Activated naive CD4-positive, alpha-beta T cell treated with anti-CD3 and anti-CD28 coated beads, Interleukin-2, amount 50 U/mL, for 24 hours (primary cell): ENCODE data around the gene R3HDM2.
"Not testable (repeated sequence)": the region's sequence is repeated elsewhere in the genome, so short reads cannot be mapped to it uniquely, and the experiment has no call there.

Experiments used
- H3K27ac Mint-ChIP-seq: one replicate; pipeline ENCODE4 v1.8.0; 2021; ENCODE audit warnings: mild to moderate bottlenecking, mixed read lengths
- H3K27me3 Mint-ChIP-seq: one replicate; pipeline ENCODE4 v1.8.0; 2021; ENCODE audit warnings: mixed read lengths
- H3K36me3 Mint-ChIP-seq: one replicate; pipeline ENCODE4 v1.8.0; 2021; ENCODE audit warnings: mixed read lengths
- H3K4me1 Mint-ChIP-seq: one replicate; pipeline ENCODE4 v1.8.0; 2021; ENCODE audit warnings: mixed read lengths
- H3K4me3 Mint-ChIP-seq: one replicate; pipeline ENCODE4 v1.8.0; 2021; ENCODE audit warnings: mild to moderate bottlenecking, mixed read lengths
- H3K9me3 Mint-ChIP-seq: one replicate; pipeline ENCODE4 v1.8.0; 2021; ENCODE audit warnings: mixed read lengths

The R3HDM2 gene

DNA sequence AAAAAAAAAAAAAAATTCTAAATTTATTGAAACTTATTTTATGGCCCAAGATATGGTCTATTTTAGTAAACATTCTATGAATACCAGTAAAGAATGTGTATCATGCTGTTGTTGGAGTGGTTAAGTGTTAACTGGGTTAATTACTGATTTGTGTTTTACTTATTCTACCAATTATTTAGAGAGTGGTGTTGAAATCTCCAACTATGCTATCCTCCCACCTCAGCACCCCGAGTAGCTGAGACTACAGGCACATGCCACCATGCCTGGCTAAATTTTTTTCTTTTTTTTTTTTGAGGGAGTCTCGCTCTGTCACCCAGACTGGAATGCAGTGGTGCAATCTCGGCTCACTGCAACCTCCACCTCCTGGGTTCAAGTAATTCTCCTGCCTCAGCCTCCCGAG, 72.2 kb downstream of the R3HDM2 start:
- no peaks in the 10 kb centered on the region for H3K9me3 Mint-ChIP-seq
- H3K27ac Mint-ChIP-seq: no peak overlapping the region
- H3K36me3 Mint-ChIP-seq: peaks cover 8% of the 10 kb centered on the region
- peaks cover 3% of the 10 kb centered on the region for H3K4me1 Mint-ChIP-seq
- no peaks in the 10 kb centered on the region for H3K27me3 Mint-ChIP-seq
- no peak overlapping the region for H3K4me3 Mint-ChIP-seq

DNA sequence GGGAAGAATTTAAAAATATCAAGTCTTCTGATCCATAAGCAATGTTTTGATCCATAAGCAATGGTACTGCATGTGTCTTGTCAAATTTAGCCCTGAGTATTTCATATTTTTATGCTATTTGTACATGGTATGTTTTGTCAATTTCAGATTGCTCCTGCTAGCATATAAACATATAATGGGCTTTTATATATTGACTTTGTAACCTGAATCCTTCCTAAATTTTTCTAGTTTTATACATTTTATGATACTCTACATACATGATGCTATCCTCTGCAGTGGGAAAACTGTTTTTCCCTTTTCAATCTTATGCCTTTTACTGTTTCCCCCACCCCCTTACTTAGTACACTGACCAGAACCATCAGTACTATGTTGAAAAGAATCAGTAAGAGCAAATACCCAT, 75.1 kb downstream of the R3HDM2 start:
- no peak overlapping the region for H3K27ac Mint-ChIP-seq
- H3K9me3 Mint-ChIP-seq: no peaks in the 10 kb centered on the region

GRCh38 chr12:57352166-57352565, 78.7 kb downstream of the R3HDM2 start:
- Mint-ChIP-seq H3K4me1 (peaks cover 9% of the 10 kb centered on the region), H3K4me3 (no peak overlapping the region), H3K36me3 (peaks cover 16% of the 10 kb centered on the region), H3K9me3 (no peaks in the 10 kb centered on the region), H3K27me3 (no peaks in the 10 kb centered on the region), H3K27ac (no peak overlapping the region)

More for the DNA sequence above, 75.1 kb downstream of the R3HDM2 start:
- H3K27me3 Mint-ChIP-seq: no peaks in the 10 kb centered on the region
- H3K4me1 Mint-ChIP-seq: peaks cover 6% of the 10 kb centered on the region
- peaks cover 8% of the 10 kb centered on the region for H3K36me3 Mint-ChIP-seq
- no peak overlapping the region for H3K4me3 Mint-ChIP-seq

GRCh38 chr12:57347284-57347683, 83.6 kb downstream of the R3HDM2 start:
- H3K27ac Mint-ChIP-seq: peak overlapping the region; percentile 82
- no peaks in the 10 kb centered on the region for H3K27me3 Mint-ChIP-seq
- H3K9me3 Mint-ChIP-seq: no peaks in the 10 kb centered on the region
- no peak overlapping the region for H3K4me3 Mint-ChIP-seq
- peaks cover 22% of the 10 kb centered on the region for H3K36me3 Mint-ChIP-seq
- peaks cover 31% of the 10 kb centered on the region for H3K4me1 Mint-ChIP-seq

DNA sequence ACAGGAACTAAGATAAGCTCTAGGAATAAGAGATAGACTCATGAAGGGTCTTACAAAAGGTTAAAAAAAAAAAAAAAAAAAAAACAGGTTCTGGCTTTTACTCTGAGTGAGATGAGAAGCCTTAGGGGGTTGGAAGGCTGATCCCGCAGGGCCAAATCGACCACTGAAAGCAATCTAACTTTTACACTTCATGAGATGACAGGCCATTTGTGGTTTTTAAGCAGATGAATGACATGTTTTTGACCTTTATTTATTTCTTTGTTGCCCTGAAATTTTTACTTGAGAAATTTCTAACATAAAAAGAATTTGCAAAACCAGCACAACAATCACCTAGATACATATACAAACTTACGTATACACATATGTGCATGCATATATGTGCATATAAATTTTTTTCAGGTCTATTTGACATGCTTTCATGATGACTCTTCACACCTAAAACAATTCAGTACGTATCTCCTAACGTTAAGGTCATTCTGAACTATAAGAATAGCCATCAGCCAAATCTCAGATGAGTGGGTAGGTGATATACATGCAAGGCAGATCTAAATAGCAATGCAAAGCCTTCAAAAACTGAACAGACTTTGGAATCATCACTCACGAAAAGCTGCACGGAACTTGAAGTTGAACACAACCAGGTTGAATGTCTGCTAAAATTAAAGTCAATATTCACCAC, 87.0 kb downstream of the R3HDM2 start:
- peaks cover 43% of the 10 kb centered on the region for H3K4me1 Mint-ChIP-seq
- H3K27ac Mint-ChIP-seq: peak overlapping the region; percentile 88
- peaks cover 22% of the 10 kb centered on the region for H3K36me3 Mint-ChIP-seq
- H3K9me3 Mint-ChIP-seq: no peaks in the 10 kb centered on the region
- H3K27me3 Mint-ChIP-seq: no peaks in the 10 kb centered on the region
- no peak overlapping the region for H3K4me3 Mint-ChIP-seq

DNA sequence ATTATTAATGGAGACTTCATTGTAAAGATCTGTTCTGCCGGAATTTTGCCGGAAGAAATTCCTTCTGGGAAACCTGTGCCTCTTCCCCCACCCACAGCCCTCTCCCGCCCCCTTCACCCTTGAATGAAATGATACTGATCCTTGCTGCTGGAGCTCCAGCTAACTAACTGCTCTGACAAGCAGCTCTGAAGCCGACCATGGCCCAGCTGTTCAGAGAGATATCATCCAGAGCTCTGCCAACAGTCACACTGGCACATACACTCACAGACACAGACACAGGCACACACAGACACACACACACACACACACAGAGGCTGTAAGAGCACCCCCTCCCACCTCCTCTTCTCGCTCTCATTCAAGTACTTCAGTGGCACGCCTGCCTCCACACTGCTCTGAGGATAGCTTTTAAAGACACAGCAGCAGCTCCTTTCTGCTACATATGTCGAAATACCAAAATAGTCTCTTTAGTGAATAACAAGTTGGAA, 88.6 kb downstream of the R3HDM2 start:
- peaks cover 41% of the 10 kb centered on the region for H3K4me1 Mint-ChIP-seq
- peaks cover 18% of the 10 kb centered on the region for H3K36me3 Mint-ChIP-seq
- H3K9me3 Mint-ChIP-seq: no peaks in the 10 kb centered on the region
- peak overlapping the region; percentile 77 for H3K27ac Mint-ChIP-seq
- no peaks in the 10 kb centered on the region for H3K27me3 Mint-ChIP-seq
- H3K4me3 Mint-ChIP-seq: no peak overlapping the region

DNA sequence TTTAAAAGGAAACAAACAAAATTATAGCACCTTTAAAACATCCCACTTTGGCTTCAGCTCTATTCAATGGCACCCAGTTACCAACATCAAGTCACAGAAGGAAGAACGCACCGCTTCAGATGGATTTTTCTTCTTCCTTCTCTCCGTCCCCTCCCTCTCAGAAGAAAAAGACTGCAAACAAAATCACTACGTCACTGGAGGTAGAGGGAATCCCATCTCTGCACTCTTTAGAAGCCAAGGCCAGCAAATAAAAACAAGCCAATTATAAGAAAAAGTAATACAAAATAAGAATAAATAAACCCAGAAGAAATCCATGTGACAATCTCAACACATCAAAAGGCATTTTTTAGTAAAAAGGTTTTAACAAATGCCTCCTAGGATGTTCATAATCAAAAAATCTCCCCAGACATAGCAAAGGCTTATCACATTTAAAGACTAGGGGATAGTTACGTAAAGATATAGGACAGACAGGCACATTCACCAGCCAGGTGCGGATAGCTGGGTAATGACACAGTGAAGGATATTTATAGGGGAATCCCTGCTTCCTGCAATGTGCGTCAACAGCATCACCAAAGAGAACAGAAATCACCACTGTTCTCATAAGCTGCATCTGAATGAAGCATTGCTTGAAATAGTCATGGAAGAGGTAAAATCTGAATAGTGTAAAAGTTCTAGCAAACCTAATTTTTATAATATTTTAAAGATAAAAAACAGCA, 89.4 kb downstream of the R3HDM2 start:
- no peaks in the 10 kb centered on the region for H3K9me3 Mint-ChIP-seq
- H3K36me3 Mint-ChIP-seq: peaks cover 16% of the 10 kb centered on the region
- H3K27ac Mint-ChIP-seq: no peak overlapping the region
- no peak overlapping the region for H3K4me3 Mint-ChIP-seq
- peaks cover 39% of the 10 kb centered on the region for H3K4me1 Mint-ChIP-seq
- H3K27me3 Mint-ChIP-seq: no peaks in the 10 kb centered on the region

- Mint-ChIP-seq H3K27ac (peak overlapping the region; percentile 23), H3K9me3 (no peaks in the 10 kb centered on the region), H3K36me3 (peaks cover 22% of the 10 kb centered on the region), H3K4me3 (no peak overlapping the region), H3K27me3 (no peaks in the 10 kb centered on the region), H3K4me1 (peaks cover 39% of the 10 kb centered on the region)
These were observed 90.7 kb downstream of the R3HDM2 start for GRCh38 chr12:57340104-57340503.

- Mint-ChIP-seq H3K36me3 (peaks cover 18% of the 10 kb centered on the region), H3K4me1 (peaks cover 17% of the 10 kb centered on the region)
- not testable (repeated sequence) for H3K9me3 Mint-ChIP-seq, H3K27ac Mint-ChIP-seq, H3K4me3 Mint-ChIP-seq, H3K27me3 Mint-ChIP-seq
These were observed 94.5 kb downstream of the R3HDM2 start for GRCh38 chr12:57336299-57336698.

DNA sequence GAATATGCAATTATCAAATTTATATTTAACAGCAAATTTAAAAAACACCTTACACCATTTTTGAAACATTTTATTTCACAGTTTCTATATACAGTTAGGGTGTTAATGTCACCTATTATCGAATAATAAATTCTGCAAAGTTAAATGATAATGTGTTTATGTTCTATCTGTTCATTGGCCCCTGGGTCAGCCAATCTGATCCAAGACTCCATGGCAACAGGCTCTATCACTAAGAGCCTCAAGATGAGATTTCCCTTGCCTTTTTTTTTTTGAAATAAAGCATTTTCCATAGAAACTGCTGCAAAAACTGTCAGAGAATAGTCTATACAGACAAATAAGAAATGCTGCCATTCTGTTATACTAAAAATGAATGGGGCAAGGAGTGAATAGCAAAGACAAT, 96.6 kb downstream of the R3HDM2 start:
- Mint-ChIP-seq H3K27me3 (no peaks in the 10 kb centered on the region), H3K9me3 (no peaks in the 10 kb centered on the region), H3K4me1 (peaks cover 5% of the 10 kb centered on the region), H3K36me3 (peaks cover 22% of the 10 kb centered on the region), H3K27ac (no peak overlapping the region), H3K4me3 (no peak overlapping the region)

DNA sequence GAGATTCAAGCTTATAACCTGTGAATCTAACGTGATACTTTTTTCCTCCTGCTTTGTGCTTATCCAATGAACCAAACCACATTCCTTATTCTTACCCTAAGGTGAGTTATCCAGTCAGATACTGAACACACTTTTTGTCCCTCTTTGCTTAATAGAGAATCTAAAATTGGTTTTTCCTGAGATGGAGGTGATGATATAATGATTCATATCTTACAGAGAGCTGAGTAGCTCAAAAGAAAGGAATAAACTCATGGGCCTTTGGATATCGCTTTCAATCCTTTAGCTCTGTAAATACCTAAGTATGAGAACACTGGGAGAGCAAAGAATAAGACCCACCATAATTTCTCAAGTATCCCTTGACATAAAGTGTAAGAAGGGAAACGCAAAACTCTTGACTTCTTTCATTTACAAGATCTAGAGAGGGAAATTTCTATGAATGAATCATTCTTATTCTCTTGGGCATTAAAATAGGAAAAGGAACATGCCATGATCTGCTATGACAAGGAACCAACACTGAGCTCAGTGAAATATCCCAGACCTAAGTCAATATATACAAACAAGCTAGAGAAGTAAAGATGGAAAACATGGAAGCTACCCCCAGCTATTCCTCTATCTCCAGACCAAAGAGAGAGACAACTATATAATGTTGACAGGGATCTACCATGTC, 98.1 kb downstream of the R3HDM2 start:
- Mint-ChIP-seq H3K36me3 (peaks cover 20% of the 10 kb centered on the region), H3K4me1 (peaks cover 5% of the 10 kb centered on the region), H3K27me3 (no peaks in the 10 kb centered on the region), H3K4me3 (no peak overlapping the region), H3K27ac (no peak overlapping the region), H3K9me3 (no peaks in the 10 kb centered on the region)

GRCh38 chr12:57330992-57331391, 99.9 kb downstream of the R3HDM2 start:
- H3K36me3 Mint-ChIP-seq: peaks cover 20% of the 10 kb centered on the region
- H3K4me3 Mint-ChIP-seq: no peak overlapping the region
- no peak overlapping the region for H3K27ac Mint-ChIP-seq
- H3K27me3 Mint-ChIP-seq: no peaks in the 10 kb centered on the region
- no peaks in the 10 kb centered on the region for H3K9me3 Mint-ChIP-seq
- H3K4me1 Mint-ChIP-seq: peaks cover 11% of the 10 kb centered on the region

- Mint-ChIP-seq H3K4me3 (no peak overlapping the region), H3K36me3 (peaks cover 19% of the 10 kb centered on the region), H3K27ac (no peak overlapping the region), H3K4me1 (peaks cover 13% of the 10 kb centered on the region), H3K9me3 (no peaks in the 10 kb centered on the region), H3K27me3 (no peaks in the 10 kb centered on the region)
These were observed 101.6 kb downstream of the R3HDM2 start for GRCh38 chr12:57329219-57329618.

- Mint-ChIP-seq H3K27me3 (no peaks in the 10 kb centered on the region), H3K27ac (no peak overlapping the region), H3K4me3 (no peak overlapping the region), H3K9me3 (no peaks in the 10 kb centered on the region), H3K4me1 (peaks cover 14% of the 10 kb centered on the region), H3K36me3 (peaks cover 14% of the 10 kb centered on the region)
These were observed 105.4 kb downstream of the R3HDM2 start for GRCh38 chr12:57325395-57325794.

DNA sequence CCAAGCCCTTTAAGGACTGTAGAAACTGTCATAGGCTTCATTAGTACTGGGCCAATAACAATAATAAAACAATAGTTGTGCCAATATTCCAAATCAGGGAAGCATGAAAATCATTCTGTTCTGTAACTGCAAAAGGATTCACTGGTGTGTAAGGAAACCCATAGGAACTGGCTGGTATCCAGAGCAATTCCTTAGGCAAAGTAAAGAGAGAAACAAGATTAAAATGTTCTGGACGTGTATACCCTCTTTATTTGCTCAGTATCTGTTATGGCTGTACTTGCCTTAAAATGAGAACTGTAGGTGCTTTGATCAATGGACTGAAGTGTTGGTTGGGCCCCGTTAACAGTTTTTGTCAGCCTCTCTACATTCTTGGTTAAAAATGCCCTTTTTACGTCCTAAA, 107.4 kb downstream of the R3HDM2 start:
- Mint-ChIP-seq H3K4me1 (peaks cover 14% of the 10 kb centered on the region), H3K9me3 (no peaks in the 10 kb centered on the region), H3K27ac (peak overlapping the region; percentile 70), H3K4me3 (no peak overlapping the region), H3K36me3 (peaks cover 12% of the 10 kb centered on the region), H3K27me3 (no peaks in the 10 kb centered on the region)

DNA sequence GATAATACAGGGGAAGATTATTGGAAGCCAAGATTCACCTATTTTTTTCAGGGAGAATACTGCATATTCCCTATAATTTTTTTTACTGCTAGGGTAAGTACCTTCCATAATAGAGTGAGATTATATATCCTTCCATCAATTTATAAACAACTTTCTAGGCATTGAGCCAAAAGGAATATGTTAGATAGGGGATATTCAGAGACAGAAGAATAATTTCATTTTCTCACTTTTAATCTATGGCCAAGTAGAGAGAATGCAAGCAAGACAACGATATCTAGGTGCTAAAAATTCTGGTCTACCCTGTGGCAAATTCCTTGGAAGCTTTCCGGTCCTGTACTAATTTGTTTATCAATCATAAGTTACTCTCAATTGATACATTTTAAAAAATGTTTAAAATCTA, 110.2 kb downstream of the R3HDM2 start:
- Mint-ChIP-seq H3K36me3 (peaks cover 1% of the 10 kb centered on the region), H3K27ac (no peak overlapping the region), H3K4me3 (no peak overlapping the region), H3K4me1 (peaks cover 5% of the 10 kb centered on the region), H3K9me3 (no peaks in the 10 kb centered on the region), H3K27me3 (no peaks in the 10 kb centered on the region)
